OCI-LY7 (cell line): ENCODE data around the gene ELMO2. TPM values are rescaled to one million over a fixed set of nuclear protein-coding genes. Genes with fewer than 3 reads are reported as not detected.
A peak's percentile ranks its signal among the peaks of the same experiment; 100 is the strongest.

Source experiments
- BruUV-seq: library from RNA; stranded (reverse); fragments of 400-500 nt; replicated peaks from 2 replicates; lab custom pipeline; 2021; lab: Mats Ljungman, UMichigan
- CTCF ChIA-PET: fragments of 300-600 bp; sonication (Branson Sonifier 250); formaldehyde crosslinking; loops from one replicate; lab custom pipeline; 2022; ENCODE audit warnings: antibody characterized with exemption; ENCODE audit not compliant: unreplicated experiment; lab: Charles Lee
- POLR2A ChIA-PET: fragments of 300-600 bp; sonication (Branson Sonifier 250); formaldehyde crosslinking; loops from one replicate; lab custom pipeline; 2022; ENCODE audit warnings: antibody characterized with exemption; lab: Charles Lee
- DNase-seq: peaks from one replicate; pipeline ENCODE4 v3.0.0-alpha.2; 2015; ENCODE audit warnings: low spot score
- H2AFZ ChIP-seq: fragments of 200-600 bp; sonication (generic), shearing (Covaris generic); 2 replicates; pipeline ENCODE4 v1.6.1; 2014; ENCODE audit warnings: mild to moderate bottlenecking, antibody characterized with exemption, low read length, moderate library complexity
- H3K27ac ChIP-seq: fragments of 200-600 bp; sonication (generic); 2 replicates; pipeline ENCODE4 v1.5.1; 2014; ENCODE audit warnings: mixed run types, low read depth, mild to moderate bottlenecking, moderate library complexity, low read length, inconsistent platforms; ENCODE audit not compliant: poor library complexity, severe bottlenecking
- H3K36me3 ChIP-seq: fragments of 200-600 bp; sonication (generic); 2 replicates; pipeline ENCODE4 v1.6.1; 2014; ENCODE audit warnings: mild to moderate bottlenecking, antibody characterized with exemption, low read length, moderate library complexity, mixed read lengths; ENCODE audit not compliant: insufficient read depth
- H3K4me1 ChIP-seq: fragments of 200-600 bp; sonication (generic); 2 replicates; pipeline ENCODE4 v1.5.1; 2014; ENCODE audit warnings: mild to moderate bottlenecking, low read length; ENCODE audit not compliant: insufficient read depth, poor library complexity, severe bottlenecking
- H3K4me2 ChIP-seq: fragments of 200-600 bp; sonication (generic); 2 replicates; pipeline ENCODE4 v1.6.1; 2014; ENCODE audit warnings: mild to moderate bottlenecking, low read length
- H3K4me3 ChIP-seq: fragments of 200-600 bp; sonication (generic); 2 replicates; pipeline ENCODE4 v1.5.1; 2014; ENCODE audit warnings: mild to moderate bottlenecking, low read depth, low read length; ENCODE audit not compliant: poor library complexity, severe bottlenecking
- H3K79me2 ChIP-seq: fragments of 200-600 bp; sonication (generic); 2 replicates; pipeline ENCODE4 v1.6.1; 2016; ENCODE audit warnings: low read depth, mild to moderate bottlenecking, low read length, moderate library complexity, mixed read lengths; ENCODE audit not compliant: insufficient read depth
- H3K9me2 ChIP-seq: fragments of 200-600 bp; sonication (generic); 2 replicates; pipeline ENCODE4 v1.6.1; 2016; ENCODE audit warnings: mild to moderate bottlenecking, low read length, mixed read lengths; ENCODE audit not compliant: insufficient read depth
- H3K9me3 ChIP-seq: fragments of 200-600 bp; sonication (generic); 2 replicates; pipeline ENCODE4 v1.6.1; 2014; ENCODE audit warnings: mild to moderate bottlenecking, mixed run types, low read length, mixed read lengths
- H4K20me1 ChIP-seq: fragments of 200-600 bp; sonication (generic); 2 replicates; pipeline ENCODE4 v1.6.1; 2014; ENCODE audit warnings: mild to moderate bottlenecking, antibody characterized with exemption, low read length, moderate library complexity, mixed read lengths; ENCODE audit not compliant: insufficient read depth
- EZH2phosphoT487 ChIP-seq: fragments of 200-600 bp; sonication (generic); IDR thresholded peaks from 2 replicates; pipeline ENCODE4 v1.6.1; 2018; ENCODE audit warnings: low read depth, borderline replicate concordance, mild to moderate bottlenecking, mixed run types, antibody characterized with exemption, low read length, moderate library complexity, mixed read lengths
- intact Hi-C: fragments of 100-400 bp; cut with micrococcal nuclease; formaldehyde crosslinking; loops from one replicate; pipeline ENCODE4 v1.10.0; 2022; ENCODE audit not compliant: unreplicated experiment
- total RNA-seq, 2 experiments: library from RNA; depleted of rRNA in 1 of 2; stranded (reverse); fragments of >200 nt in 1 of 2; shearing (Covaris generic) in 1 of 2; gene quantifications; 2 replicates each; pipeline ENCODE4 v1.2.3, GENCODE V29; 2014 to 2022
- TF ChIP-seq, protein P1 (sequence below): fragments of 200-600 bp; sonication (generic); conservative IDR thresholded peaks from 2 replicates; pipeline ENCODE4 v1.5.1; 2014; ENCODE audit warnings: mild to moderate bottlenecking, antibody characterized with exemption, low read length, moderate library complexity, mixed read lengths

ELMO2 gene
- total RNA-seq, 2 experiments from 2014 or later: 16.0 to 36.4 TPM

DNA sequence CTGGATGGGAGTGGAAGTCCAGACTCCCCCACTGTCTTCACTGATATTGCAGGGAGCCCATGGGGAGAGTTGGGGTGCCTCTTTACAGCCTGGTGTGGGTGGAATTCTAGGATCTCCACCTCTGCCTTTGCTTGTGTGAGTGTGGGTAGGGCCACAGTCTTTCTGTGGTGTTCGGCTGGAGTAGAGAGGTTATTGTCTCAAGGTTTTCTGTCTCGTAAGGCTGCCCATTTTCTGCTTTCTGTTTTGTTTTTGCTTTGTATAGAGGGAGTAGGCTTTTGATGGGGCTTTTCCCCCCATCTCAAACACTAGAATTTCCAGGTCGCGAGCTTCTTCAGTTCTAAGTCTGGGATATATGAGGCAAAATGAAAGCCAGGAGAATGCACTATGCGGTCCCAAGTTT is 40.4 kb upstream of the ELMO2 start:
- Histone ChIP-seq H3K9me2 (no peaks in the 10 kb centered on the region), H3K4me3 (no peak overlapping the region), H3K4me1 (no peaks in the 10 kb centered on the region), H3K9me3 (0 out of 2 replicates have a peak, but pooled peaks cover 5% of the 10 kb centered on the region), H2AFZ (no peak overlapping the region), H3K27ac (no peak overlapping the region), H3K79me2 (no peaks in the 10 kb centered on the region), H3K36me3 (no peaks in the 10 kb centered on the region), H3K4me2 (no peak overlapping the region), H4K20me1 (no peaks in the 10 kb centered on the region)
- POLR2A ChIA-PET: no interaction called here
- TF ChIP-seq, protein P1, sequence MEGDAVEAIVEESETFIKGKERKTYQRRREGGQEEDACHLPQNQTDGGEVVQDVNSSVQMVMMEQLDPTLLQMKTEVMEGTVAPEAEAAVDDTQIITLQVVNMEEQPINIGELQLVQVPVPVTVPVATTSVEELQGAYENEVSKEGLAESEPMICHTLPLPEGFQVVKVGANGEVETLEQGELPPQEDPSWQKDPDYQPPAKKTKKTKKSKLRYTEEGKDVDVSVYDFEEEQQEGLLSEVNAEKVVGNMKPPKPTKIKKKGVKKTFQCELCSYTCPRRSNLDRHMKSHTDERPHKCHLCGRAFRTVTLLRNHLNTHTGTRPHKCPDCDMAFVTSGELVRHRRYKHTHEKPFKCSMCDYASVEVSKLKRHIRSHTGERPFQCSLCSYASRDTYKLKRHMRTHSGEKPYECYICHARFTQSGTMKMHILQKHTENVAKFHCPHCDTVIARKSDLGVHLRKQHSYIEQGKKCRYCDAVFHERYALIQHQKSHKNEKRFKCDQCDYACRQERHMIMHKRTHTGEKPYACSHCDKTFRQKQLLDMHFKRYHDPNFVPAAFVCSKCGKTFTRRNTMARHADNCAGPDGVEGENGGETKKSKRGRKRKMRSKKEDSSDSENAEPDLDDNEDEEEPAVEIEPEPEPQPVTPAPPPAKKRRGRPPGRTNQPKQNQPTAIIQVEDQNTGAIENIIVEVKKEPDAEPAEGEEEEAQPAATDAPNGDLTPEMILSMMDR: no peak
- no peak for TF ChIP-seq EZH2phosphoT487
- DNase-seq: no peak
- intact Hi-C loops: no loop called here
- no TSS peak for BruUV-seq
- CTCF ChIA-PET: no interaction called here

DNA sequence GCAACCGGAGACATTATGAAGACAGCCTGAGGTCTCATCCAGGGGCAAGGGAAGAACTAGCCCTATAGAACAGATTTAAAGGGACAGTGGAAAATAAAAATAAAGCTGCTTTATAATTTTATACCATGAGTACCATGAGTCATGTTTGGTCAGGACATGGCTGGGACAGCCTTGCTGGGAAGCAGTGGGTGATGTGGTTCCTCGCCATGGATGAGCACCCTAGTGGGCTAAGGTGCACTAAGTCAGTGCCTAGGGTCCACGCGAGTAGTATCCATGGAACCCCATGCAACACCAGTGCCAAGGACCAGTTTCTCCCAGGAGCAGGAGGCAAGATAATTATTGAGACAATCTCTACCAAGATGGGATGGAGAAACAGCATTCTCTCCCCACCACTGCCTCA is 33.4 kb upstream of the ELMO2 start:
- H3K4me3 ChIP-seq: no peak overlapping the region
- CTCF ChIA-PET: no interaction called here
- TF ChIP-seq EZH2phosphoT487: no peak
- TF ChIP-seq, protein P1: no peak
- 0 out of 2 replicates have a peak, but pooled peaks cover 4% of the 10 kb centered on the region for H3K9me3 ChIP-seq
- intact Hi-C loops: no loop called here
- no peak overlapping the region for H3K27ac ChIP-seq
- POLR2A ChIA-PET: no interaction called here
- no peak overlapping the region for H3K4me2 ChIP-seq
- no TSS peak for BruUV-seq
- no peak overlapping the region for H2AFZ ChIP-seq
- H3K79me2 ChIP-seq: no peaks in the 10 kb centered on the region
- no peaks in the 10 kb centered on the region for H3K4me1 ChIP-seq
- DNase-seq: no peak
- H3K36me3 ChIP-seq: no peaks in the 10 kb centered on the region
- no peaks in the 10 kb centered on the region for H4K20me1 ChIP-seq
- H3K9me2 ChIP-seq: no peaks in the 10 kb centered on the region

DNA sequence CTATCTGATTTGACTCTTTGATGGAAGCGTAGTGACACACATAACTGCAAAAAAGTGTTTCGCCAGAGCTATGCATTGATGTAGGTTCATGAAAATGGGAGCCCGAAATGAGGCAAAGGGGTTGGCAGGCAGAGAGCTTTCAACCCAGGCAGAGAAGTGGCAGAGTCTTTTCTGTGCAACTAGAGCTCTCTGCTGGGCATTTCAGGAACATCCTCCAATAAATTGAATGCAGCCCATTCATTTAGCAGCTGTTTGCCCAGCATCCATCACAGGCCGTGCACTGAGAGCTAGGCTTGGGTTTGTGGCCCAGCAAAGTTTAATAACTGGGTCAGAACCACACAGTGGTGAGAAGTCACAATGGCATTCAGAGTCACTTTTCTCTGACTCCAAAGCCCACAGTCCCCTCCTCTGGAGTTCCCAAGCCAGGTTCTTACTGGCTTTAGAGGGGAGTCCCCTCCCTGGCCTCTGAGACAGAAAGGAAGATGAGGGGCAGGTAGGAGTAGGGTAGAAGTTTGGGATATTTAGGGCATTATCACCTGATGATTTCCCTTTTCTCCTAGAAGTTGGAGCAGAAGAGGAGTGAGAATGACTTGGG is 31.8 kb upstream of the ELMO2 start:
- H3K9me3 ChIP-seq: no peaks in the 10 kb centered on the region
- ChIA-PET CTCF (no interaction called here), POLR2A (no interaction called here)
- DNase-seq: peak; percentile 36
- H3K36me3 ChIP-seq: no peaks in the 10 kb centered on the region
- no peaks in the 10 kb centered on the region for H3K4me1 ChIP-seq
- BruUV-seq: no TSS peak
- no peak overlapping the region for H3K4me3 ChIP-seq
- no peaks in the 10 kb centered on the region for H3K9me2 ChIP-seq
- intact Hi-C loops: no loop called here
- no peak overlapping the region for H3K27ac ChIP-seq
- no peak overlapping the region for H2AFZ ChIP-seq
- H4K20me1 ChIP-seq: no peaks in the 10 kb centered on the region
- no peaks in the 10 kb centered on the region for H3K79me2 ChIP-seq
- no peak for TF ChIP-seq EZH2phosphoT487
- TF ChIP-seq, protein P1: peak; percentile 64
- no peak overlapping the region for H3K4me2 ChIP-seq
